ENCODE measurements around the gene PLA2G6. TPM values are rescaled to one million over a fixed set of nuclear protein-coding genes. Genes with fewer than 3 reads are reported as not detected.

The PLA2G6 gene
- total and polyA plus RNA-seq, 9 of the 15 experiments (the other 6 are each of a cell fraction or from before 2014, with no cell fraction given): 0.11 to 12.2 (median 9.7) TPM

DNA sequence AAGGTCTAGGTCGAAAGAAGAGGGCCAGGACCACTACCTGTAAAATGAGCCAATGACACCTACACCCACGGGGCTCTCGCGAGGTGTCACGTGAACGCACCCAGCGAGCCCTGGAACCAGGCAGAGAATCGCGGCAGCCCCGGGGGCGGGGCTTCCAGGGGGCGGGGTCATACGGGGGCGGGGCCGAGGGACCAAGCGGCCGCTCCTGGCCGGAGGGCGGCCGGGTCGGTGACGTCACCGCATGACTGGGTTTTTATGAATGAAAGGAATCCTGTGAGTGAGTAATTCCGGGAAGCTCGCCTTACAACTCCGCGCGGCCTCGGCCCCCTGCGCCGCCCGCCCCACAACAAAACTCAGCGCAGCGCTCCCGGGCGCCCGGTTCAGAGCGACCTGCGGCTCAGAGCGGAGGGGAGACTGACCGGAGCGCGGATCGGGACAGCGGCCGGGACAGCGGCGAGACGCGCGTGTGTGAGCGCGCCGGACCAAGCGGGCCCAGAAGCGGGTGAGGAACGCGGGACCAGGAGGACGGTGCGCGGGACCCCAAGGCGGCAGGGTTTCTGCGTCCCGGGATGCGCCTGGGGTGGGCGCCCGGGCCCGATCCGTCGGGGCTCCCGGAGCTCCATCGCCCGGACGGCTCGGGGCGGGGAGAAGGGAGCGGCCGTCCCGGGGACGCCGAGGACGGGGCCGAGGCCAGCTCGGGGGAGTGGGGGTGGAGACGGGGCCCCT is 20.2 kb upstream of the PLA2G6 start, which contains the start of gene MAFF (continued):
- TF ChIP-seq ZNF175 (CRISPR knock-in tag; IDR thresholded peaks at IDR 0.05; ENCODE audit: low read depth): 0 out of 2 replicates have a peak, but pooled peaks have one; percentile 46
- TF ChIP-seq TBP (optimal IDR thresholded peaks at IDR 0.05; ENCODE audit: low read depth, low read length): peak; percentile 75
- TF ChIP-seq POLR2A (conservative IDR thresholded peaks at IDR 0.05): peak; percentile 79
- TF ChIP-seq ZFX (CRISPR knock-in tag; IDR thresholded peaks at IDR 0.05): peak; percentile 92
- peak; percentile 82 for TF ChIP-seq BHLHE40 (IDR thresholded peaks at IDR 0.05; ENCODE audit: low read length)
- peak; percentile 82 for TF ChIP-seq POLR2H (tag; IDR thresholded peaks at IDR 0.05; ENCODE audit: low read depth)
- TF ChIP-seq YY1 (IDR thresholded peaks at IDR 0.05; ENCODE audit: borderline replicate concordance in 1 of 3, control insufficient read depth in 1 of 3, extremely low read depth in 1 of 3, insufficient read depth in 3 of 3, insufficient read length in 1 of 3, insufficient replicate concordance in 2 of 3, low read depth in 1 of 3, low read length in 2 of 3): peak in 2 of 3 experiments; percentile 8 to 35
- TF ChIP-seq, protein P1, sequence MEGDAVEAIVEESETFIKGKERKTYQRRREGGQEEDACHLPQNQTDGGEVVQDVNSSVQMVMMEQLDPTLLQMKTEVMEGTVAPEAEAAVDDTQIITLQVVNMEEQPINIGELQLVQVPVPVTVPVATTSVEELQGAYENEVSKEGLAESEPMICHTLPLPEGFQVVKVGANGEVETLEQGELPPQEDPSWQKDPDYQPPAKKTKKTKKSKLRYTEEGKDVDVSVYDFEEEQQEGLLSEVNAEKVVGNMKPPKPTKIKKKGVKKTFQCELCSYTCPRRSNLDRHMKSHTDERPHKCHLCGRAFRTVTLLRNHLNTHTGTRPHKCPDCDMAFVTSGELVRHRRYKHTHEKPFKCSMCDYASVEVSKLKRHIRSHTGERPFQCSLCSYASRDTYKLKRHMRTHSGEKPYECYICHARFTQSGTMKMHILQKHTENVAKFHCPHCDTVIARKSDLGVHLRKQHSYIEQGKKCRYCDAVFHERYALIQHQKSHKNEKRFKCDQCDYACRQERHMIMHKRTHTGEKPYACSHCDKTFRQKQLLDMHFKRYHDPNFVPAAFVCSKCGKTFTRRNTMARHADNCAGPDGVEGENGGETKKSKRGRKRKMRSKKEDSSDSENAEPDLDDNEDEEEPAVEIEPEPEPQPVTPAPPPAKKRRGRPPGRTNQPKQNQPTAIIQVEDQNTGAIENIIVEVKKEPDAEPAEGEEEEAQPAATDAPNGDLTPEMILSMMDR (IDR thresholded peaks at IDR 0.05 in 2 of 3, conservative IDR thresholded peaks at IDR 0.05 in 1 of 3; ENCODE audit: insufficient read depth in 2 of 3, low read depth in 1 of 3, low read length in 3 of 3): no peak
- peak; percentile 96 for TF ChIP-seq ATF7 (IDR thresholded peaks at IDR 0.05)
- TF ChIP-seq ZC3H4 (CRISPR knock-in tag; IDR thresholded peaks at IDR 0.05; ENCODE audit: borderline replicate concordance): 0 out of 2 replicates have a peak, but pooled peaks have one; percentile 63
- TF ChIP-seq, protein P2, sequence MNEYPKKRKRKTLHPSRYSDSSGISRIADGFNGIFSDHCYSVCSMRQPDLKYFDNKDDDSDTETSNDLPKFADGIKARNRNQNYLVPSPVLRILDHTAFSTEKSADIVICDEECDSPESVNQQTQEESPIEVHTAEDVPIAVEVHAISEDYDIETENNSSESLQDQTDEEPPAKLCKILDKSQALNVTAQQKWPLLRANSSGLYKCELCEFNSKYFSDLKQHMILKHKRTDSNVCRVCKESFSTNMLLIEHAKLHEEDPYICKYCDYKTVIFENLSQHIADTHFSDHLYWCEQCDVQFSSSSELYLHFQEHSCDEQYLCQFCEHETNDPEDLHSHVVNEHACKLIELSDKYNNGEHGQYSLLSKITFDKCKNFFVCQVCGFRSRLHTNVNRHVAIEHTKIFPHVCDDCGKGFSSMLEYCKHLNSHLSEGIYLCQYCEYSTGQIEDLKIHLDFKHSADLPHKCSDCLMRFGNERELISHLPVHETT (CRISPR knock-in tag; conservative IDR thresholded peaks at IDR 0.05 in 1 of 2, IDR thresholded peaks at IDR 0.05 in 1 of 2): peak in 1 of 2 experiments; percentile 56; a peak in 1 of 4 replicates
- peak; percentile 8 for TF ChIP-seq SAP30 (IDR thresholded peaks at IDR 0.05; ENCODE audit: borderline replicate concordance, insufficient read depth, low read depth, low read length, poor library complexity, severe bottlenecking)
- TF ChIP-seq MCM5 (IDR thresholded peaks at IDR 0.05; ENCODE audit: low read depth): no peak
- peak; percentile 17; the same call in 1 of the 2 replicates for TF ChIP-seq SP1 (CRISPR knock-in tag; IDR thresholded peaks at IDR 0.05)
- TF ChIP-seq FOXM1 (IDR thresholded peaks at IDR 0.05; ENCODE audit: low read depth): no peak
- peak; percentile 75; the same call in 1 of the 2 replicates for TF ChIP-seq FOXM1 (CRISPR knock-in tag; IDR thresholded peaks at IDR 0.05; ENCODE audit: low read depth)
- TF ChIP-seq POLR2G (IDR thresholded peaks at IDR 0.05; ENCODE audit: low read depth, low read length): peak; percentile 96

Data from K562 (cell line).